OCI-LY1 (cell line): ENCODE measurements around the gene RAPGEFL1.

Experiments
- H2AFZ ChIP-seq: fragments of 200-600 bp; sonication (generic), shearing (Covaris generic); 2 replicates; pipeline ENCODE4 v1.6.0; 2014; ENCODE audit warnings: antibody characterized with exemption, mild to moderate bottlenecking, low read length
- H3F3A ChIP-seq: fragments of 200-600 bp; sonication (generic), shearing (Covaris generic); 2 replicates; pipeline ENCODE4 v1.6.0; 2014; ENCODE audit warnings: mild to moderate bottlenecking, antibody characterized with exemption, low read length, moderate library complexity; ENCODE audit not compliant: insufficient read depth
- H3K27ac ChIP-seq: fragments of 200-600 bp; sonication (generic); 2 replicates; pipeline ENCODE4 v1.5.1; 2014; ENCODE audit warnings: low read length, mixed run types, mild to moderate bottlenecking, low read depth; ENCODE audit not compliant: poor library complexity, severe bottlenecking
- H3K27me3 ChIP-seq: fragments of 200-600 bp; sonication (generic); 2 replicates; pipeline ENCODE4 v1.6.0; 2014; ENCODE audit warnings: antibody characterized with exemption, mild to moderate bottlenecking, low read length, moderate library complexity; ENCODE audit not compliant: insufficient read depth
- H3K36me3 ChIP-seq: fragments of 200-600 bp; sonication (generic); 2 replicates; pipeline ENCODE4 v1.6.1; 2014; ENCODE audit warnings: mild to moderate bottlenecking, antibody characterized with exemption, low read length, moderate library complexity, mixed read lengths; ENCODE audit not compliant: insufficient read depth
- H3K4me1 ChIP-seq: fragments of 200-600 bp; sonication (generic); 2 replicates; pipeline ENCODE4 v1.5.1; 2014; ENCODE audit warnings: mild to moderate bottlenecking, low read length, moderate library complexity; ENCODE audit not compliant: insufficient read depth, severe bottlenecking
- H3K4me2 ChIP-seq: fragments of 200-600 bp; sonication (generic), shearing (Covaris generic); 2 replicates; pipeline ENCODE4 v1.6.1; 2014; ENCODE audit warnings: low read length
- H3K4me3 ChIP-seq: fragments of 200-600 bp; sonication (generic); 2 replicates; pipeline ENCODE4 v1.5.1; 2014; ENCODE audit warnings: low read length, low read depth, mild to moderate bottlenecking, mixed read lengths; ENCODE audit not compliant: poor library complexity, severe bottlenecking
- H3K79me2 ChIP-seq: fragments of 200-600 bp; shearing (Covaris generic); 2 replicates; pipeline ENCODE4 v1.6.1; 2016; ENCODE audit warnings: mixed run types, low read length, mixed read lengths; ENCODE audit not compliant: insufficient read depth
- H3K9ac ChIP-seq: fragments of 200-600 bp; sonication (generic), shearing (Covaris generic); 2 replicates; pipeline ENCODE4 v1.6.1; 2014; ENCODE audit warnings: mild to moderate bottlenecking, low read length, mixed read lengths
- H3K9me2 ChIP-seq: fragments of 200-600 bp; sonication (generic), shearing (Covaris generic); 2 replicates; pipeline ENCODE4 v1.6.1; 2014; ENCODE audit warnings: low read depth, mild to moderate bottlenecking, low read length, mixed read lengths
- H3K9me3 ChIP-seq: fragments of 200-600 bp; shearing (Covaris generic); 2 replicates; pipeline ENCODE4 v1.6.1; 2014; ENCODE audit warnings: low read length, mixed read lengths
- H4K20me1 ChIP-seq: fragments of 200-600 bp; sonication (generic), shearing (Covaris generic); 2 replicates; pipeline ENCODE4 v1.6.0; 2016; ENCODE audit warnings: mild to moderate bottlenecking, low read length; ENCODE audit not compliant: insufficient read depth
- CTCF ChIP-seq: fragments of 200-600 bp; sonication (generic), shearing (Covaris generic); IDR thresholded peaks from 2 replicates; pipeline ENCODE4 v1.5.1; 2017; ENCODE audit warnings: mild to moderate bottlenecking, antibody characterized with exemption, low read length, moderate library complexity, mixed read lengths
- EZH2 ChIP-seq: fragments of 200-600 bp; sonication (generic), shearing (Covaris generic); IDR thresholded peaks from 2 replicates; pipeline ENCODE4 v1.8.0; 2017; ENCODE audit warnings: borderline replicate concordance, mixed run types, mild to moderate bottlenecking, antibody characterized with exemption, low read length, moderate library complexity, mixed read lengths

Gene RAPGEFL1

GRCh38 chr17:40181205-40181604 is 3.9 kb downstream of the RAPGEFL1 start:
- Histone ChIP-seq H3K4me3 (no peak overlapping the region), H2AFZ (no peak overlapping the region), H3K27ac (no peak overlapping the region), H3K27me3 (no peaks in the 10 kb centered on the region; the same call in 1 of the 2 replicates), H3K9ac (no peak overlapping the region), H3K36me3 (peaks cover 3% of the 10 kb centered on the region; the same call in 1 of the 2 replicates), H3K9me3 (no peaks in the 10 kb centered on the region), H3K9me2 (no peaks in the 10 kb centered on the region), H3K79me2 (no peaks in the 10 kb centered on the region), H4K20me1 (no peaks in the 10 kb centered on the region), H3F3A (no peaks in the 10 kb centered on the region), H3K4me2 (no peak overlapping the region), H3K4me1 (peaks cover 15% of the 10 kb centered on the region)
- TF ChIP-seq CTCF = no peak
- TF ChIP-seq EZH2 = no peak

GRCh38 chr17:40182606-40183005 is 5.3 kb downstream of the RAPGEFL1 start:
- no peak for TF ChIP-seq CTCF
- TF ChIP-seq EZH2 = no peak
- Histone ChIP-seq H3K4me1 (peaks cover 7% of the 10 kb centered on the region), H2AFZ (no peak overlapping the region), H3K4me2 (no peak overlapping the region), H4K20me1 (no peaks in the 10 kb centered on the region), H3K27me3 (no peaks in the 10 kb centered on the region; the same call in 1 of the 2 replicates), H3K9me2 (no peaks in the 10 kb centered on the region), H3K4me3 (no peak overlapping the region), H3F3A (no peaks in the 10 kb centered on the region), H3K79me2 (no peaks in the 10 kb centered on the region), H3K9me3 (no peaks in the 10 kb centered on the region), H3K36me3 (no peaks in the 10 kb centered on the region), H3K27ac (no peak overlapping the region), H3K9ac (no peak overlapping the region)

- Histone ChIP-seq H4K20me1 (no peaks in the 10 kb centered on the region), H3K9me3 (no peaks in the 10 kb centered on the region), H3K4me3 (no peak overlapping the region), H3K27ac (no peak overlapping the region), H3K79me2 (no peaks in the 10 kb centered on the region), H3K36me3 (no peaks in the 10 kb centered on the region), H2AFZ (no peak overlapping the region), H3K9ac (no peak overlapping the region), H3K4me1 (peaks cover 13% of the 10 kb centered on the region), H3K9me2 (no peaks in the 10 kb centered on the region), H3K4me2 (no peak overlapping the region), H3F3A (no peaks in the 10 kb centered on the region), H3K27me3 (no peaks in the 10 kb centered on the region)
- TF ChIP-seq CTCF = no peak
- no peak for TF ChIP-seq EZH2
These were observed 10.0 kb downstream of the RAPGEFL1 start for GRCh38 chr17:40187238-40187637.
